ENCODE measurements around the gene STAC2.

DNA sequence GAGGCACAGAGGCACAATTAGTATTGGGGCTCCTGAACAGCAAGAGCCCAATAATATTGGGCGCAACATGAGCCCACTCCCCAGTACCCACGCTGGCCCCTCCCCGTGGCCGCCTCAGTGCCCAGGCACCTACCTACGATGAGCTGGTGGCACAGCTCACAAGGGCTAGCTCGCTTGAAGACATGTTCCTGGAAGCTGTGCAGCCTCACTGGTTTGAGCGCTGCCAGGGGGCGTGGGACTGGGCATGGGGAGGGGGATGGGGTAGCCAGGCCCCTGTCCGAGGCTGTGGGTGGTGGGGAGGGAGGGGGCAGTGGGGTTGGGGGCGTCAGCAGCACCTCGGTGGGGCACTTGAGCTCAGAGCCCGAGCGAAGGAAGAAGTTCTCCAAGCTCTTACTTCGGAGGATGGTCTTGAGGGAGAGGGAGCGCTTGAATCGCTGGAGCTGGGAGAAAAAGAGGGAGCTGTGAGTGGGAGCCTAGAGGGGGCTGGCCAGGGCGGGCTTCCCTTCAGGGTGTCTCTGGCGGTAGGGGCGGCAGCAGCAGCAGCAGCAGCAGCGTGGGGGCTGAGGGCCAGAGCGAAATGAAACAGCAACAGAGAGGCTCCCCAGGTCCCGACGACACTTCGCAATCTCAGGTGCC, 7.9 kb downstream of the STAC2 start:
- TF ChIP-seq, protein P1, sequence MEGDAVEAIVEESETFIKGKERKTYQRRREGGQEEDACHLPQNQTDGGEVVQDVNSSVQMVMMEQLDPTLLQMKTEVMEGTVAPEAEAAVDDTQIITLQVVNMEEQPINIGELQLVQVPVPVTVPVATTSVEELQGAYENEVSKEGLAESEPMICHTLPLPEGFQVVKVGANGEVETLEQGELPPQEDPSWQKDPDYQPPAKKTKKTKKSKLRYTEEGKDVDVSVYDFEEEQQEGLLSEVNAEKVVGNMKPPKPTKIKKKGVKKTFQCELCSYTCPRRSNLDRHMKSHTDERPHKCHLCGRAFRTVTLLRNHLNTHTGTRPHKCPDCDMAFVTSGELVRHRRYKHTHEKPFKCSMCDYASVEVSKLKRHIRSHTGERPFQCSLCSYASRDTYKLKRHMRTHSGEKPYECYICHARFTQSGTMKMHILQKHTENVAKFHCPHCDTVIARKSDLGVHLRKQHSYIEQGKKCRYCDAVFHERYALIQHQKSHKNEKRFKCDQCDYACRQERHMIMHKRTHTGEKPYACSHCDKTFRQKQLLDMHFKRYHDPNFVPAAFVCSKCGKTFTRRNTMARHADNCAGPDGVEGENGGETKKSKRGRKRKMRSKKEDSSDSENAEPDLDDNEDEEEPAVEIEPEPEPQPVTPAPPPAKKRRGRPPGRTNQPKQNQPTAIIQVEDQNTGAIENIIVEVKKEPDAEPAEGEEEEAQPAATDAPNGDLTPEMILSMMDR (IDR thresholded peaks at IDR 0.05), result no peak
- TF ChIP-seq KDM1A (IDR thresholded peaks at IDR 0.05; ENCODE audit: low read depth) (no peak), BHLHE40 (IDR thresholded peaks at IDR 0.05; ENCODE audit: low read depth, low read length) (no peak), CEBPB (IDR thresholded peaks at IDR 0.05) (no peak), JUN (IDR thresholded peaks at IDR 0.05) (no peak), SREBF2 (IDR thresholded peaks at IDR 0.05) (no peak), POLR2A (IDR thresholded peaks at IDR 0.05; ENCODE audit: low read length) (no peak), ESRRA (IDR thresholded peaks at IDR 0.05; ENCODE audit: borderline replicate concordance, low read length) (no peak), EP300 (IDR thresholded peaks at IDR 0.05) (no peak), MYC (IDR thresholded peaks at IDR 0.05; ENCODE audit: borderline replicate concordance, low read length) (no peak)
- TF ChIP-seq, protein P2, sequence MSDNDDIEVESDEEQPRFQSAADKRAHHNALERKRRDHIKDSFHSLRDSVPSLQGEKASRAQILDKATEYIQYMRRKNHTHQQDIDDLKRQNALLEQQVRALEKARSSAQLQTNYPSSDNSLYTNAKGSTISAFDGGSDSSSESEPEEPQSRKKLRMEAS (IDR thresholded peaks at IDR 0.05), result no peak

All from A549 (cell line).